HepG2 (cell line): ENCODE results near the gene EMILIN1. TPM values are rescaled to one million over a fixed set of nuclear protein-coding genes. Genes with fewer than 3 reads are reported as not detected.

Experiments
- ARNT ChIP-seq: fragments of 450-650 bp; IDR thresholded peaks from 2 replicates; pipeline ENCODE4 v1.6.1; 2017
- CCDC6 ChIP-seq: sonication (generic); formaldehyde crosslinking; IDR thresholded peaks from 2 replicates; pipeline ENCODE4 v1.8.1; 2022; ENCODE audit warnings: mild to moderate bottlenecking, missing genetic modification reagents, moderate library complexity
- CEBPZ ChIP-seq: IDR thresholded peaks from 2 replicates; pipeline ENCODE4 v1.6.1; 2012; ENCODE audit warnings: low read length, improper control_type of control experiment
- DMTF1 ChIP-seq: sonication (generic); formaldehyde crosslinking; IDR thresholded peaks from 2 replicates; pipeline ENCODE4 v1.4.0; 2020; ENCODE audit warnings: mild to moderate bottlenecking, missing genetic modification reagents
- FOXC1 ChIP-seq: sonication (generic); formaldehyde crosslinking; IDR thresholded peaks from 2 replicates; pipeline ENCODE4 v1.8.0; 2022; ENCODE audit warnings: mild to moderate bottlenecking, missing genetic modification reagents, borderline replicate concordance
- HNRNPL ChIP-seq: fragments of 200-400 bp; formaldehyde crosslinking; IDR thresholded peaks from 2 replicates; pipeline ENCODE4 v1.6.1; 2017; ENCODE audit warnings: mild to moderate bottlenecking, low read depth, low read length
- MTERF4 ChIP-seq: sonication (generic); formaldehyde crosslinking; IDR thresholded peaks from 2 replicates; pipeline ENCODE4 v1.8.0; 2023; ENCODE audit warnings: mild to moderate bottlenecking, missing genetic modification reagents
- MXD4 ChIP-seq: IDR thresholded peaks from 2 replicates; pipeline ENCODE4 v1.6.1; 2016; ENCODE audit warnings: mild to moderate bottlenecking, missing biosample characterization, missing genetic modification reagents
- NRL ChIP-seq: sonication (generic); formaldehyde crosslinking; IDR thresholded peaks from 2 replicates; pipeline ENCODE4 v1.5.0; 2020; ENCODE audit warnings: missing genetic modification reagents, mild to moderate bottlenecking, moderate library complexity, borderline replicate concordance
- POLR2AphosphoS2 ChIP-seq: IDR thresholded peaks from 2 replicates; pipeline ENCODE4 v1.6.1; 2011; ENCODE audit warnings: low read depth, low read length, improper control_type of control experiment
- RXRB ChIP-seq: IDR thresholded peaks from 2 replicates; pipeline ENCODE4 v1.6.1; 2016; ENCODE audit warnings: borderline replicate concordance, missing genetic modification reagents, missing compliant biosample characterization
- SIN3A ChIP-seq: IDR thresholded peaks from 2 replicates; pipeline ENCODE4 v1.6.1; 2011; ENCODE audit warnings: low read depth, mild to moderate bottlenecking, control low read depth, low read length, borderline replicate concordance
- SRSF1 ChIP-seq: fragments of 200-400 bp; formaldehyde crosslinking; optimal IDR thresholded peaks from 2 replicates; pipeline ENCODE3; 2017; ENCODE audit warnings: mild to moderate bottlenecking, low read depth, low read length, moderate library complexity
- TBX2 ChIP-seq: sonication (generic); formaldehyde crosslinking; IDR thresholded peaks from 2 replicates; pipeline ENCODE4 v1.5.0; 2020; ENCODE audit warnings: missing genetic modification reagents, mild to moderate bottlenecking, borderline replicate concordance
- TCF7L2 ChIP-seq: IDR thresholded peaks from 2 replicates; pipeline ENCODE4 v1.6.1; 2011; ENCODE audit warnings: mild to moderate bottlenecking, low read depth, low read length, moderate library complexity
- YEATS2 ChIP-seq: sonication (generic); formaldehyde crosslinking; IDR thresholded peaks from 2 replicates; pipeline ENCODE4 v1.4.0; 2020; ENCODE audit warnings: missing genetic modification reagents, borderline replicate concordance
- ZBTB43 ChIP-seq: sonication (generic); formaldehyde crosslinking; conservative IDR thresholded peaks from 2 replicates; pipeline ENCODE4 v1.4.0; 2020; ENCODE audit warnings: missing genetic modification reagents
- ZFP90 ChIP-seq: sonication (generic); formaldehyde crosslinking; IDR thresholded peaks from 2 replicates; pipeline ENCODE4 v1.8.0; 2022; ENCODE audit warnings: missing genetic modification reagents, mild to moderate bottlenecking, inconsistent platforms, borderline replicate concordance
- ZNF329 ChIP-seq: sonication (generic); formaldehyde crosslinking; IDR thresholded peaks from 2 replicates; pipeline ENCODE4 v1.9.0; 2021; ENCODE audit warnings: low read depth, mild to moderate bottlenecking, missing genetic modification reagents
- ZNF34 ChIP-seq: sonication (generic); formaldehyde crosslinking; IDR thresholded peaks from 2 replicates; pipeline ENCODE4 v1.4.0; 2020; ENCODE audit warnings: mild to moderate bottlenecking, missing genetic modification reagents, borderline replicate concordance
- ZNF589 ChIP-seq: sonication (generic); formaldehyde crosslinking; conservative IDR thresholded peaks from 2 replicates; pipeline ENCODE4 v1.8.0; 2022; ENCODE audit warnings: mild to moderate bottlenecking, moderate library complexity, missing genetic modification reagents
- ZSCAN20 ChIP-seq: sonication (generic); formaldehyde crosslinking; IDR thresholded peaks from 2 replicates; pipeline ENCODE4 v1.4.0; 2020; ENCODE audit warnings: missing genetic modification reagents, mild to moderate bottlenecking, borderline replicate concordance
- polyA plus RNA-seq, 8 experiments: library from polyadenylated mRNA; depleted of rRNA in 3 of 8; stranded (reverse) in 7 of 8; unstranded in 1 of 8; fragments of >200 nt; fragmentation: Illumina TruSeq in 4 of 8; extraction: Trizol in 4 of 8; gene quantifications; 2 replicates each; pipeline versions ENCODE4 v1.2.1 to v1.2.3, GENCODE V29; 2011 to 2016; ENCODE audit warnings: low read depth in 4 of 8, missing spikeins in 1 of 8, mixed read lengths in 1 of 8; ENCODE audit not compliant: insufficient read depth in 1 of 8
- total RNA-seq, 5 experiments: library from RNA; depleted of rRNA; stranded (reverse); fragments of >200 nt; fragmentation: Illumina TruSeq; extraction: Trizol; gene quantifications; 2 replicates each; pipeline ENCODE4 v1.2.3, GENCODE V29; 2016; ENCODE audit warnings: low read depth in 1 of 5

EMILIN1 gene
- total and polyA plus RNA-seq, 2 of the 13 experiments (the other 11 are each of a cell fraction or from before 2014, with no cell fraction given) = 8.1 to 9.7 TPM

- TF ChIP-seq SRSF1 (no peak), TCF7L2 (no peak), NRL (CRISPR knock-in tag) (peak; percentile 43; the same call in 1 of the 2 replicates), HNRNPL (no peak), SIN3A (0 out of 2 replicates have a peak, but pooled peaks have one; percentile 51), MTERF4 (CRISPR knock-in tag) (0 out of 2 replicates have a peak, but pooled peaks have one; percentile 9), ZNF329 (CRISPR knock-in tag) (no peak), TBX2 (CRISPR knock-in tag) (no peak), ZFP90 (0 out of 2 replicates have a peak, but pooled peaks have one; percentile 61), CCDC6 (CRISPR knock-in tag) (no peak), YEATS2 (CRISPR knock-in tag) (no peak), FOXC1 (CRISPR knock-in tag) (no peak; the same call in 1 of the 2 replicates), MXD4 (no peak), ZNF34 (CRISPR knock-in tag) (no peak), POLR2AphosphoS2 (no peak), ZNF589 (no peak), DMTF1 (CRISPR knock-in tag) (no peak), ZBTB43 (CRISPR knock-in tag) (no peak), ZSCAN20 (no peak), CEBPZ (no peak), ARNT (no peak), RXRB (CRISPR knock-in tag) (no peak)
Measured at GRCh38 chr2:27133195-27133875, 54.9 kb downstream of the EMILIN1 start (continued).
